ENCODE data around the gene TFEC.
"Not testable (repeated sequence)": the region's sequence is repeated elsewhere in the genome, so short reads cannot be mapped to it uniquely, and the experiment has no call there.

The TFEC gene

GRCh38 chr7:115987486-115987885 lies 43.1 kb downstream of the TFEC start:
- DNase-seq: no peak

- DNase-seq: no peak
Measured at GRCh38 chr7:115984105-115984504, 46.5 kb downstream of the TFEC start.

- DNase-seq: no peak
Measured at GRCh38 chr7:115980159-115980558, 50.4 kb downstream of the TFEC start.

GRCh38 chr7:115976651-115977050 lies 53.9 kb downstream of the TFEC start:
- no peak for DNase-seq

- DNase-seq: no peak
Measured at GRCh38 chr7:115975766-115976165, 54.8 kb downstream of the TFEC start.

GRCh38 chr7:115973406-115973805 lies 57.2 kb downstream of the TFEC start:
- DNase-seq: no peak

- no peak for DNase-seq
Measured at GRCh38 chr7:115971506-115971905, 59.1 kb downstream of the TFEC start.

GRCh38 chr7:115968596-115968995 lies 62.0 kb downstream of the TFEC start:
- no peak for DNase-seq

GRCh38 chr7:115968171-115968570 lies 62.4 kb downstream of the TFEC start:
- DNase-seq: no peak

GRCh38 chr7:115965796-115966475 lies 64.6 kb downstream of the TFEC start:
- no peak for DNase-seq

GRCh38 chr7:115965236-115965635 lies 65.3 kb downstream of the TFEC start:
- DNase-seq: no peak

- no peak for DNase-seq
Measured at GRCh38 chr7:115964799-115965198, 65.8 kb downstream of the TFEC start.

GRCh38 chr7:115962340-115962739 lies 68.2 kb downstream of the TFEC start:
- no peak for DNase-seq

- DNase-seq: no peak
Measured at GRCh38 chr7:115953592-115954255, 76.8 kb downstream of the TFEC start.

GRCh38 chr7:115952832-115953231 lies 77.7 kb downstream of the TFEC start:
- no peak for DNase-seq

GRCh38 chr7:115951547-115951946 lies 79.0 kb downstream of the TFEC start:
- no peak for DNase-seq

- no peak for DNase-seq
Measured at GRCh38 chr7:115941703-115942268, 88.8 kb downstream of the TFEC start.

GRCh38 chr7:115940460-115941060 lies 90.0 kb downstream of the TFEC start:
- DNase-seq: no peak

GRCh38 chr7:115937960-115938359 lies 92.6 kb downstream of the TFEC start:
- DNase-seq: no peak

GRCh38 chr7:115933471-115933870 lies 97.1 kb downstream of the TFEC start:
- DNase-seq: no peak

GRCh38 chr7:115932880-115933279 lies 97.7 kb downstream of the TFEC start:
- no peak for DNase-seq

GRCh38 chr7:115930184-115930583 lies 100.4 kb downstream of the TFEC start:
- DNase-seq: not testable (repeated sequence)

GRCh38 chr7:115929736-115930135 lies 100.8 kb downstream of the TFEC start:
- DNase-seq: not testable (repeated sequence)

- no peak for DNase-seq
Measured at GRCh38 chr7:115924411-115924810, 106.2 kb downstream of the TFEC start.
